GM19324 (cell line): ENCODE data around the gene ZSWIM1.

Experiments used
- ATAC-seq: cut with Tn5 transposase; IDR thresholded peaks from one replicate; pipeline ENCODE4 v1.9.1; 2021; ENCODE audit warnings: mild to moderate bottlenecking, moderate library complexity; ENCODE audit not compliant: unreplicated experiment, low FRiP score

Gene ZSWIM1

DNA sequence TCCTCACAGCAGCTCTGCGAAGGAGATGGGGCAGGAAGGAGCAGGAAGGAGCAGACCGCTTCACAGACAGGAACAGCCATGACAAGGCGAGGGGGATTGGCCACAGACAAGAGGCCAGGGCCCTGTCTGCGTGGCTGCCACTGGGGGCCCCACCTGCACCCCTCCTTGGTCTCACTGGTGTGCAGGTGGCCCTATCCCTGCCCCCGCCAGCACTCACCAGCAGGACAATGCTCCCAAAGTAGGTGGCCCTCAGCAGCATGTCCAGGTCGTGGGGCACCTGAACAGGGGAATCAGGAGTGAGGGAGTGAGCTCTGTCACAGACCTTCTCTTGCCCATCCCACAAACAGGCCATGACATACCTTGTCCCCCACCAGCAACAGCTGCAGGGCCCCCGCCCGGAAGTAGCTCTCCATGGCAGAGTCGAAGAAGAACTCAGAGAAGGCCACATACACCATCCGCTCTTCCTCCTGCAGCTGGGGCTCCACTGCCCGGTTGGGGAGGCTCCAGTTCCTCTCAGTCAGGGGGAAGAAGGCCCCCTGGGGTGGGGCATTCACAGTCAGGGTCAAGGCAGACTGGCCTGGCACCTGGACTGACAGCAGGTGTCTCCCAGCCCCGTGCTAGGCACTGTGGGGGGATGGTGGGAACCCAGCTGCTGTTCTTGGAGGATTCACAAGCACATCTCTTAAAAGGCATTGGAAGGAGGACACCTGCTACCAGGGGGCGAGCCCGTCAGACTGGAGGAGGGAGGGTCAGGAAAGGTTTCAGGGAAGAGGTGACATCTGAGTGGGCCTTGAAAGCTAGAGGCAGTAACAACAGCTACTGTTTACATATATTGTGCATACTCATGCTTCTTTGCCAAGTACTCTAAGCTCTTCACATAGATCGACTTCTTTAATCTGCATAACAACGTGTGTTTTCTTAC, 23.8 kb downstream of the ZSWIM1 start:
- no peak for ATAC-seq

DNA sequence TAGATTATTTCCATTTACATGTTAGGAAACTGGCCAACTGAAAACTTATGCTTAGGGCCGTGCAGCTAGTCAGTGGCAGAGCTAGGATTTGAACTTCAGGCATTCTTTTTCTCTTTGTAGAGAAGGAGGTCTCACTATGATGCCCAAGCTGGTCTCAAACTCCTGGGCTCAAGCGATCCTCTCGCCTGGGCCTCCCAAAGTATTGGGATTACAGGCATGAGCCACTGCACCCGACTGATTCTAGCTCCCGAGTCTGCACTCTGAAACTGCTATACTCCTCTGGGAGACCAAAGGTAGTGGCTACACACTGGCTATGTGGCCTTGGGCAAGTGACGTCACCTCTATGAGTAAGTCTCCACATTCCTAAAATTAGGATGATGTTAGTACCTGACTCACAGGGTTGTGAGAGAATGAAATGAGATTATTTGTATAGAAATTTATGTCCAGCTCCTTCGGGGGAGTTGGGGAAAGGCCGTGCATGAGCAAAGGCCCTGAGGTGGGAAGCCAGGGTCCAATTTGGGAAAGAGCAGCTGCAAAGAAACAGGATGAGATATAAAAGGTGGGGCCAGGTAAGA, 24.6 kb downstream of the ZSWIM1 start:
- no peak for ATAC-seq

DNA sequence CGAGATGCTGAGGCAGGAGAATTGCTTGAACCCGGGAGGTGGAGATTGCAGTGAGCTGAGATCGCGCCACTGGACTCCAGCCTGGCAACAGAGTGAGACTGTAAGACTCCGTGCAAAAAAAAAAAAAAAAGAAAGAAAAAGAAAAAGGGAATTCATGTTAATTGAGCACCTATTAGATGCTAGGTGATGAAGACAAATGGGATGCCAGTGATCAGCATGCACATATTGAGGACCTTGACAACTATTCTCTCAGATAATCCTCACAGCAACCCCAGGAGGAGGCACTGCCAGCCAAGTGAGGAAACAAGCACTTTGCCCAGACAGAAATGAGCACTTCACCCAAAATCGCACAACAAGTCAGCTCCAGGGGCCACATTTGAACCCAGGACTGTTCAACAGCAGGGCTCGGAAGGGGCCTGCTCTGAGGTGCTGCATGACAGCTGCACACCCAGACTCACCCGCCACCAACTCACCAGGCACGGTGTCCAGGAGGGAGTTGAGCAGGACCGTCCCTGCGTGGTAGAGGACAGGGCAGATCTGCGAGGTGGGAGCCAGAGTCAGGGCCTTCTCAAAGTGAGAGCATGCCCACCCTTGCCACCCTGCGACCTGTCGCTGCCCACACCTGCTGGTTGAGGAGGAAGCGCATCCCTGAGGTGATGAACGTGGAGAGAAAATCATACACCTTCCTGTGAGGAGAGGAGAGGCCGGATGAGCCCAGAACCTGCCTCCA, 26.4 kb downstream of the ZSWIM1 start:
- ATAC-seq, result no peak

DNA sequence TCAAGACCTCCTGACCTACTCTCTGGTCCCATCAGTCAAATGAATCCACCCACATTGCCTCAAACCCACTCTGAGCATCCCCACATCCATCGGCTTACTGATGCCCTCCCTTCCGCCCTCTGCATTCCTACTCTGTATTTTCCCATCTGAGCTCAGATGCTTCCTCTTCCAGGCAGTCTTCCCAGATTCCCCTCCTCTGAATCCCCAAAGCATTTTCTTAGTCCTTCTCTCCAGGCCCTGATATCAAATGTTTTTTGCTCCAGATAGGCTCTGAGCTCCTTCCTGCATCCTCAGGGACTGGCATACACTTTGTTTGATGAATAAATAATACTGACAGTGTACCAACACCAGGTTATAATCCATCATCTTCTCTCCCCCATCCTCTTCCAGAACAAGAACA, 27.1 kb downstream of the ZSWIM1 start:
- no peak for ATAC-seq

DNA sequence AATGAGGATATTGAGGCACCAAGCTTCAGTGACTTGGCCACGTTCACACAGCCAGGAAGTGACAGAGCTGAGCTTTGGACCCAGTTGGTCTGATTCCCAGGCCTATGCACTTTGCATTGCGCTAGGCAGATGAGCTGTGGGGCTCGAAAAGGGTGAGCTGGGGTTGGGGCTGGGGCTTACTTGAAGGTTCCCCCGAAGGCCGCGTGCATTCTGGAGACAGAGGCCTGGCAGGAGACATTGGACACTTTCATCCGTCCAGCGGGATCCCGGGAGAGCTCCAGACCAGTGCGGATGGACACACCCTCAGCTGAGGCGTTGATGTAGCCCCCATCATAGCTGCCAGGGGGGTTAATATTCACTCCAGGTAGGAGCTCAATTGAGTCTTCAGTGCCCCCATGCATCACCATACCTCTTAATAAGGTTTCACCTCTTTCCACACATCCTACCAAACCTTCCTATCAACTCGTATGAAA, 28.3 kb downstream of the ZSWIM1 start:
- ATAC-seq, result no peak

DNA sequence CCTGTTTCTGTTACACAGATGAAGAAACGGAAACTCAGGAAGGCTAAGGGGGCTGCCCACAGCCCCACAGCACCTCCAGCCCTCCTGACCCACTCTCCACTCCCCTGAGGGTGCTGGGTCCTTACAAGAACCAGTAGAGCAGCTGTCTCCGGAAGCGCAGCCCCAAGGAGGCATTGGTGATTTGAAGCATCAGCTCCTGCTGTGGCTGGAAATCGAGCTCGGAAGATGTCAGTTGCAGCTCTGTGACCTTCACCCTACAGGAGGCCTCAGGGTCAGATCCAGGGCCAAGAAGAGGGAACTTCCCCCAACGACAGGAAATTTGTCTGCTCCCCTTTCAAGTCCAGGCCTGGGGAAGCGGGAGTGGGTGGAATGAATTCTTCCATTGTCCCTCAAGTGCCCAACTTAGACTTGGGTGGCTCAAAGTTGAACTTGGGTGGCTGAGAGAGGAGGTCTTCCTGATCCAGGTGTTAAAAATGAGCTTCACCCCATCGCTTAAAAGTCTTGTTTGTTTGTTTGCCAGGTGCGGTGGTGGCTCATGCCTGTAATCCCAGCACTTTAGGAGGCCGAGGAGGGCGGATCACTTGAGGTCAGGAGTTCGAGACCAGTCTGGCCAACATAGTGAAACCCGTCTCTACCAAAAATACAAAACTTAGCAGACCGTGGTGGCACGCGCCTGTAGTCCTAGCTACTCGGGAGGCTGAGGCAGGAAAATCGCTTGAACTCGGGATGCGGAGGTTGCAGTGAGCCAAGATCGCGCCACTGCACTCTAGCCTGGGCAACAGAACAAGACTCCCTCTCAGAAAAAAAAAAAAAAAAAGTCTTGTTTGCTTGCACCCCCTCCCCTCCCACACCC, 29.0 kb downstream of the ZSWIM1 start:
- ATAC-seq, result no peak

DNA sequence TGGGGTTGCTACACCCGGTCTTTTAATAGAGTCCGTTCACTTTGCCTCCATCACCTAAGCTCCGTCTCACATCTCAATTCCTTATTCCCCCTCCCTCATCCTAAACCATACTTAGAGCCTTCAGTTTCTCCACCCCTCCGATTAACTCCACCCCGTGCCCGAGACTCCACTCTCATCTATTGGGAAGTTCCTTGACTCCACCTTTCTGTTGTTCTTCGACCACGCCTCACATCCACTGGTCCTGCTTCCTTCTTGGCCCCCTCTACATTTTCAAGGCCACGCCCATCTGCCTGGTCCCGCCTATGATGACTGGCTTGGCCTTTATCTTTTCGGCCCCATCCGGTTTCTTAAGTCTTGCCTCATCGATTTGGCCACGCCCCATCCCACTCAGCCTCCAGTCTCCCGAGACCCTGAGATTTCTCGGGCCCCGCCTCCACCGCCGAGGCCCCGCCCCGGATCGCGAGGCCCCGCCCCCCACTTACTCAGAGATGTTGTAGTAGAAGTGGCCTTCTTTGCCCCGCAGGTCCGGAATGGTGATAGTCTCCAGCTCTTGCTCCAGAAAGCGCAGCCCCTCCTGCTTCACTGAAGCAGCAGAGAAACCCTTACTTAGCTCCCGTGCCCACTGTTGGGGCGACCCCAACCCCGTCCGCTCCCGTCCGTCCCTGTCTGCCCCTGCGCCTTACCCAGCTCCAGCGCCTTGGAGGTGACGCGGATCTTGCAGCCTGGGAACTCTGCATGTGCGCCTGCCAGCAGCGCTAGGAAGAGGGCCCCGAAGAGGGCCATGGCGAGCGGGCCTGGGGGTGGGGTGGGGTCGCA, 29.9 kb downstream of the ZSWIM1 start:
- ATAC-seq, result peak; percentile 86

DNA sequence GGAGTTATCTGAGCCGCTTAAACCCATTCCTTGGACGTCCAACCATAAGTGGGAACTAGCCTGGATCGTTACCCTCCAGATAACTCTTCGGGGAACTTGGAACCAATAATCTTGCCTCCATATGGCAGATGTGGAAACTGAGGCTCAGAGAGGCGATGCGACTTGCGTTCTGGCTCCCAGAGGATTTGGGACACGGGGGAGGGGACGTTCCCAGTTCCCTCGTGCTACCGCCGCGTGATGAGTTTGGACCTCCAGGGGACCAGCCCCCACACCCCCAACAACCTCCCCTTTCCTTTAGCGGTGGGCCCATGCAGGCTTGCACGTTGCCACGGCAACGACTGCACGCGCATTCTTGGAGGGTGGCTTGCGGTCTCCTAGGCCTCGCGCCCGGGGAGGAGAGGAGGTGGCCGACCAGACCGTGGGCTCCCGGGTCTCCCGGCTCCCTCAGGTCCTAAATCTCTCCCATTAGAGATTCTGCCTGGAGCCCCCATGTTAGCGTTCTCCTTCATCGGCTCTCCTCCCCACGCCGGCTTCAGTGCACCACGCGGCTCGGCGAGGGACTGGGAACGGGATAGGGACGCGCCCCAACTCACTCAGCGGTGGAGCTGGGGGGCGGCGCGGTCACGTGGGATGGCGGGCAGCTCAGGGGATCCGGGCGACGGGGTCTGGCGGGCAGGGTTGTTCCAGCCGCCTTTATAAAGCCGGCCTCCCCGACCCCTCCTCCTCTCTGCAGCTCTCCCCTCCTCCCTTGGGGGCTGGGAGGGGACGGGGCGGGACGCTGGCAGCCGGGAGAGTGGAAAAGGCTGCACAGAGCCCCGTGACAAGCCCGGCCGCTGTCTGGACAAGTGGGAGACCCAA, 30.7 kb downstream of the ZSWIM1 start, which contains the start of gene PLTP:
TSS of gene PLTP (minus strand) at position 670 of the 858 bp plus-strand sequence. CDS start 703 bp downstream, outside the sequence.
- ATAC-seq, result no peak

DNA sequence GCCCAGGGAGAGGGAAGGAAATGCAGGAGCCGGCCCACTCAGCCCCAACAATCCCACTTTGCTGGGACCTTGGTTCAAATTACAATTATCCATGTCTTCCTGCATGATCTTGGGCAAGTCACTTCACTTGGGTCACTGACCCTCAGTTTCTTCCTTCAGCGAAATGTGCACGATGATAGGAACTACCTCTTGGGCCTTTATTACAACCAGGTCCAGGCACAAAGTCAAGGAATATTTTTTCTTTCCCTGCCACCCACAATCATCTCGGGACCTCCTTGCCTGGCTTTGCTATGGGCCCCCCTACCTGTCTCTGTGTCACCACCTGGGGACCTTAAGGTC, 31.3 kb downstream of the ZSWIM1 start:
- no peak for ATAC-seq

DNA sequence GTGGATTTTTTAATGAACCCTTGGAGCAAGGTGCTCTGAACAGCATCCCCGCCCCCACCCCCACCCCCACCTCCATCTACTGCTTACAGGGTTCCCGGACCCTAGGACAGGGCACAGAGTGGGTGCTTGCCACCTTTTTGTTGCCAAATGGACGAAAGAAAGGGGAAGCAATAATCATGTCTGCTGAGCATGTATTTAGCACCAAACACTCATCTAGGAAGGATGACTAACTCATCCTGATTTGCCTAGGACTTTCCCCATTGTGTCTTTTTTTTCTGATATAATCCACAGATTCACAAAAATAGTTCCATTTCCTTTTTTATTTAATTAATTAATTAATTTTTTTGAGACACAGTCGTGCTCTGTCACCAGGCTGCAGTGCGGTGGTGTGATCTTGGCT, 32.1 kb downstream of the ZSWIM1 start:
- ATAC-seq, result no peak

DNA sequence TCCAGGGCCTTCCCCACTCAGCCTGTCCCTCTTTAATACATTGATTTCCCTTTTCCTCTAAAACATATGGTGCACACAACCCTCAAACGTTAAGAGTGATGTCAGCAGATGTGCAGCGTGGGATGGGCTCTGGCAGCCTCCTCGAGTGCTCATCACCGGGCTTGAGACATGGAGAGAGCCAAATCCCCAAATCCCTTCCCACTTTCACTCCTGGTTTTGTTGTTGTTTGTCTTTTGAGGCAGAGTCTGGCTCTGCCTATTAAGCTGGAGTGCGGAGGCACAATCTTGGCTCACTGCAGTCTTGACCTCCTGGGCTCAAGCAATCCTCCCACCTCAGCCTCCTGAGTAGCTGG, 36.7 kb downstream of the ZSWIM1 start:
- no peak for ATAC-seq

DNA sequence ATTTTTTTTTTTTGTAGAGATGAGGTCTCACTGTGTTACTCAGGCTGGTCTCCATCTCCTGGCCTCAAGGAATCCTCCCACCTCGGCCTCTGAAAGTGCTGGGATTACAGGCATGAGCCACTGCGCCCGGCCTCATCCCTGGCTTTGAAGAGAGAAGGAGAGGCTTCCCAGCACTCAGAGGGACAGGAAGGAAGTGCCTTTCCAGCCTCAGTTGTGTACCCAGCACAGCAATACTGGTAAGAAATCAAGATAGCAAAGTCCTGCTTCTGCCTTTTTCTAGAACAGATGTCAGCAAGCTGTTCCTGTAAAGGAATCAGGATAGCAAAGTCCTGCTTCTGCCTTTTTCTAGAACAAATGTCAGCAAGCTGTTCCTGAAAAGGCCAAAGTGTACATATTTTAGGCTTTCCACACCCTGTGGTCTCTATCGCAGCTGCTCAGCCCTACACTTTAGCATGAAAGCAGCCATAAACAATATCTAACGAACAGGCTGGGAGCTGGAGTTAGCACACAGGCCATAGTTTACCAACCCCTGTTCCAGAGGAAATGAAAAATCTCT, 37.2 kb downstream of the ZSWIM1 start:
- ATAC-seq, result no peak

DNA sequence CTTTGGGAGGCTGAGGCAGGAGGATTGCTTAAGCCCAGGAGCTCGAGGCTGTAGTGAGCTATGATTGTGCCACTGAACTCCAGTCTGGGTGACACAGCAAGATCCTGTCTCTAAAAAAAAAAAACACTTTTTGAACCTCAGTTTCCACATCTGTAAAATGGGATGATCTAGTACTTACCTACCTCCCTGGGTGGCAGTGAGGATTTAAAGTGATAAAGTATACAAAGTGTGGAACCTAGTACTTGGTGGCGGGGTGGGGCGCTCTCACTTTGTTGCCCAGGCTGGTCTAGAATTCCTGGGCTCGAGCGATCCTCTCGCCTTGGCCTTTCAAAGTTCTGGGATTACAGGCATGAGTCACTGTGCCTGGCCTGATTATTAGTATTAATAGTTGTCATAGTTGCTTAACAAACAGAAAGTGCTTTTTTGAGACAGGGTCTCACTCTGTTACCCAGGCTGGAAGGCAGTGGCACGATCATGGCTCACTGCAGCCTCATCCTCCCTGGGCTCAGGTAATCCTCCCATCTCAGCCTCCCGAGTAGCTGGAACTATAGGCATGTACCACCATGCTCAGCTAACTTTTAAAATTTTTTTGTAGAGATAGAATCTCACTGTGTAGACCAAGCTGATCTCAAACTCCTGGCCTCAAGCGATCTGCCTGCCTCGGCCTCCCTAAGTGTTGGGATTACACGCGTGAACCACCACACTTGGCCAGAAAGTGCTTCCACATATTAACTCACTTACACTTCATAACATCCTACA, 37.9 kb downstream of the ZSWIM1 start:
- ATAC-seq, result no peak

DNA sequence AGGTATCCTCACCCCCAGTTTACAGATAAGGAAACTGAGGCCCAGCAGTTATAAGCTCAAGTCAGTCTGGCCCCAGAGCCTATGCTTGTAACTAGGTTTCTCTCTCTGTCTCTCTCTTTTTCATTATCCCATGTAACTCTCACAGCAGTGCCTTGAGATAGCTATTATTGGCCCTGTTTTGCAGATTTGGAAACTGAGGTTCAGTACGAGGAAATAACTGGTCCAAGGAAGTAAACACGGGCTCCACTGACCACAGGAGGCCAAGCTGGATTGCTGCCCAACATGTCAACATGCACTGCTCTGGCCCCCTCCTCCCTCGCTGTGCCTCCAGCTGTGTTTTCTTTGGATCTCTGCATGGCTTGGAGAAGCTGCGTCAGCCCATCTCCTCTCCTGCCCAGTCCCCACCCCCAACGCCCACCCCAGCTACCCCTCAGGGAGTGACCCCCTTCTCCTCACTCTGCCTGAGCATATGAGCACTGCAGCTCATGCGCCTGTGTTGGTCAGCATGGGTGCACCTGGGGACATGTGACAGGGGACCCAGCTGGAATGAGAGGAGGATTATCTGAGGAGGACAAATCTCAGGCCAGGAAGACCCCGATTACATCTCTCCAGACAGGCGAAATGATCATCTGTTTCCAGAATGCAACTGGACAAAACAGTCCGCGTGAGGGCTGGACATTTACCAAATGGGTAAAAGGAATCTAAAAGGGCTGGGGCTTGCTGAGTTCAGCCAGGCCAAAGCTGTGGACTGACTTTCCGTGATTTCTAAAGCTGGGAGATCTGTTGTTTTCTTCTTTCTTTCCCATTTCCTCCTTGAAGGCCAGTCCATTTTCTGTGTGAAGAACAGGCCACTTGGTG, 38.7 kb downstream of the ZSWIM1 start:
- ATAC-seq, result no peak

DNA sequence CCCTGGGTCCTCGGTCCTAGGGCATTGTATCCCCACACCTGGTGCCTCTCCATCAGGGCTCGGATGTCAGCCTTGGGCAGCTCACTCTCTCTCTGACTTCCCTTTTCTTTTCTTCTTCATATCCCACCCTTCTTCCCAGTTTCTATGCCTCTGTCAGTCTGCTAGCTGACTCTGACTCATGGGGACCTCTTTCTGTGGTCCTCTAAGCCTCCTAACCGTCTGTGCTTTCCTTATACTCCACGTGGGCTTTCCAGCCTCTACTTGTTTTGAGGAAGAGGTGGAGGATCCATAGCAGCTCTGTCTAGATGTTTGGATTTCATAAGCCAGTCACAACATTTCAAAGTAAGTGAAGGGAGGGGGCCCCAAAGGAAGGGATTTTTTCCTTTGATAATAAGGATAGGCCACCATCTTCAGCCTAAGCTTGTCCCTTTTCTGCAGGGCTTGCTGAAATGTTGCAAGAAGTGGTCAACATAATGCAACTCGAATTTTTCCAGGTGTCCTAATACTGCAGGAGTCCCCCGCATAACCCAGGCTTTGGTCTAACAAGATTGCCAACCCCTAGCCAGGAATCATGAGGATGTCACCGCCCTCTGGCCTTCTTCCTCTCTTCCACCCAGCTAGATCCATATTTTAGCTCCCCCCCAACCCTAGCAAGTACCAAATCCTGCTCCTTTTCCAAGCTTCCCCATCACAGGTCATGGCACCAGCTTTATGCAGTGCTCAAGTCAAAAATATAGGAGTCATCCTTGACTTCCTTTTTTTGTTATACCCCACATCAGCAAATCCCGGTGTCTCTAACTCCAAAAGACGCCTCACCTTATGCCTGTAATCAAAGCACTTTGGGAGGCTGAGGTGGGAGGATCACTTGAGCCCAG, 39.7 kb downstream of the ZSWIM1 start:
- ATAC-seq, result no peak
